KOPT-K1 (cell line): ENCODE measurements around the gene RAVER1.

Experiments
- H3K27ac ChIP-seq: fragments of 200-600 bp; sonication (generic); 2 replicates; pipeline ENCODE4 v1.5.1; 2016; ENCODE audit warnings: antibody characterized with exemption, mild to moderate bottlenecking, low read depth, low read length; ENCODE audit not compliant: poor library complexity, severe bottlenecking
- H3K36me3 ChIP-seq: fragments of 200-600 bp; sonication (generic); 2 replicates; pipeline ENCODE4 v1.5.1; 2017; ENCODE audit warnings: antibody characterized with exemption, mild to moderate bottlenecking, low read length, moderate library complexity; ENCODE audit not compliant: insufficient read depth
- H3K9me3 ChIP-seq: fragments of 200-600 bp; sonication (generic); 2 replicates; pipeline ENCODE4 v1.5.1; 2017; ENCODE audit warnings: antibody characterized with exemption, low read length, mild to moderate bottlenecking; ENCODE audit not compliant: insufficient read depth, poor library complexity, severe bottlenecking

RAVER1 gene

GRCh38 chr19:10333758-10334587 is 644 bp upstream of the RAVER1 start:
- peaks cover 57% of the 10 kb centered on the region for H3K36me3 ChIP-seq
- no peaks in the 10 kb centered on the region for H3K9me3 ChIP-seq
- peak overlapping the region; percentile 97 for H3K27ac ChIP-seq

- Histone ChIP-seq H3K9me3 (no peaks in the 10 kb centered on the region), H3K36me3 (peaks cover 73% of the 10 kb centered on the region), H3K27ac (peak overlapping the region; percentile 97)
Measured at GRCh38 chr19:10332158-10332964, 968 bp downstream of the RAVER1 start.

GRCh38 chr19:10329555-10329954 is 3.8 kb downstream of the RAVER1 start:
- H3K36me3 ChIP-seq = peaks cover 82% of the 10 kb centered on the region
- H3K27ac ChIP-seq = no peak overlapping the region
- H3K9me3 ChIP-seq = no peaks in the 10 kb centered on the region

- H3K9me3 ChIP-seq = no peaks in the 10 kb centered on the region
- no peak overlapping the region for H3K27ac ChIP-seq
- H3K36me3 ChIP-seq = peaks cover 85% of the 10 kb centered on the region
Measured at GRCh38 chr19:10328558-10329429, 4.5 kb downstream of the RAVER1 start.

GRCh38 chr19:10327793-10328192 is 5.5 kb downstream of the RAVER1 start:
- no peak overlapping the region for H3K27ac ChIP-seq
- H3K36me3 ChIP-seq = peaks cover 95% of the 10 kb centered on the region
- no peaks in the 10 kb centered on the region for H3K9me3 ChIP-seq

- Histone ChIP-seq H3K36me3 (peaks cover 100% of the 10 kb centered on the region), H3K9me3 (no peaks in the 10 kb centered on the region), H3K27ac (no peak overlapping the region)
Measured at GRCh38 chr19:10325732-10326131, 7.6 kb downstream of the RAVER1 start.

GRCh38 chr19:10321874-10322835 is 11.2 kb downstream of the RAVER1 start:
- no peaks in the 10 kb centered on the region for H3K9me3 ChIP-seq
- H3K36me3 ChIP-seq = peaks cover 100% of the 10 kb centered on the region
- no peak overlapping the region for H3K27ac ChIP-seq

- peaks cover 100% of the 10 kb centered on the region for H3K36me3 ChIP-seq
- H3K27ac ChIP-seq = no peak overlapping the region
- no peaks in the 10 kb centered on the region for H3K9me3 ChIP-seq
Measured at GRCh38 chr19:10321417-10321797, 11.9 kb downstream of the RAVER1 start.

GRCh38 chr19:10320602-10321416 is 12.5 kb downstream of the RAVER1 start:
- Histone ChIP-seq H3K9me3 (no peaks in the 10 kb centered on the region), H3K27ac (no peak overlapping the region), H3K36me3 (peaks cover 100% of the 10 kb centered on the region)

- peaks cover 82% of the 10 kb centered on the region for H3K36me3 ChIP-seq
Measured at GRCh38 chr19:10318807-10319682, 14.3 kb downstream of the RAVER1 start.

GRCh38 chr19:10317857-10318462 is 15.4 kb downstream of the RAVER1 start:
- Histone ChIP-seq H3K36me3 (peaks cover 71% of the 10 kb centered on the region), H3K27ac (no peak overlapping the region), H3K9me3 (no peaks in the 10 kb centered on the region)

More at GRCh38 chr19:10318807-10319682, 14.3 kb downstream of the RAVER1 start:
- Histone ChIP-seq H3K27ac (no peak overlapping the region), H3K9me3 (no peaks in the 10 kb centered on the region)
